LNCaP clone FGC (cell line): ENCODE results near the gene CSF1.

Source experiments
- DNase-seq: peaks from one replicate; pipeline ENCODE4 v3.0.0-alpha.2; 2011; ENCODE audit warnings: low read depth
- H3K4me3 ChIP-seq: 2 replicates; pipeline ENCODE4 v1.5.1; 2011; ENCODE audit warnings: mild to moderate bottlenecking, low read depth, low read length, control low read depth
- TF ChIP-seq, protein P1 (sequence below): IDR thresholded peaks from 2 replicates; pipeline ENCODE4 v1.5.1; 2012; ENCODE audit warnings: mild to moderate bottlenecking; ENCODE audit not compliant: control insufficient read depth, insufficient read depth; ENCODE audit errors: extremely low read depth

The CSF1 gene

DNA sequence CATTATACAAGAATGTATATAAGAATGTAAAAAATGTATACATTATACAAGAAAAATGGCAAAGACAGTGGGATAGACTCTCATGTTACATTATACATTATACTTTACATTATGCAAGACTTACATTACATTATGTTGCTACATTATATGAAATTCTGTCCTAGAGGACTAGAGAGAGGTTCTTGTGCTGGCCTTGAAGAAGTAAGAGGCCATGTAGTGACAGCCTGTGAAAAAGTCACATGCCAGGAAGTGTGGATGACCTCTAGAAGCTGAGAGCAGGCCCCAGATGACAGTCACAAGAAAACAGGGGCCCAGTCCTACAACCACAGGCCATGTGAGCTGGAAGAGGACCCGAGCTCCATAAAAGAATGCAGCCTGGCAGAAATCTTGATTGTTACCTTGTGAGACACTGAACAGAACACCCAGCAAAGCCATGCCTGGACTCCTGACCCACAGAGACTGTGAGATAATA, 43.4 kb downstream of the CSF1 start:
- TF ChIP-seq, protein P1, sequence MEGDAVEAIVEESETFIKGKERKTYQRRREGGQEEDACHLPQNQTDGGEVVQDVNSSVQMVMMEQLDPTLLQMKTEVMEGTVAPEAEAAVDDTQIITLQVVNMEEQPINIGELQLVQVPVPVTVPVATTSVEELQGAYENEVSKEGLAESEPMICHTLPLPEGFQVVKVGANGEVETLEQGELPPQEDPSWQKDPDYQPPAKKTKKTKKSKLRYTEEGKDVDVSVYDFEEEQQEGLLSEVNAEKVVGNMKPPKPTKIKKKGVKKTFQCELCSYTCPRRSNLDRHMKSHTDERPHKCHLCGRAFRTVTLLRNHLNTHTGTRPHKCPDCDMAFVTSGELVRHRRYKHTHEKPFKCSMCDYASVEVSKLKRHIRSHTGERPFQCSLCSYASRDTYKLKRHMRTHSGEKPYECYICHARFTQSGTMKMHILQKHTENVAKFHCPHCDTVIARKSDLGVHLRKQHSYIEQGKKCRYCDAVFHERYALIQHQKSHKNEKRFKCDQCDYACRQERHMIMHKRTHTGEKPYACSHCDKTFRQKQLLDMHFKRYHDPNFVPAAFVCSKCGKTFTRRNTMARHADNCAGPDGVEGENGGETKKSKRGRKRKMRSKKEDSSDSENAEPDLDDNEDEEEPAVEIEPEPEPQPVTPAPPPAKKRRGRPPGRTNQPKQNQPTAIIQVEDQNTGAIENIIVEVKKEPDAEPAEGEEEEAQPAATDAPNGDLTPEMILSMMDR = no peak
- DNase-seq = no peak
- no peak overlapping the region for H3K4me3 ChIP-seq

DNA sequence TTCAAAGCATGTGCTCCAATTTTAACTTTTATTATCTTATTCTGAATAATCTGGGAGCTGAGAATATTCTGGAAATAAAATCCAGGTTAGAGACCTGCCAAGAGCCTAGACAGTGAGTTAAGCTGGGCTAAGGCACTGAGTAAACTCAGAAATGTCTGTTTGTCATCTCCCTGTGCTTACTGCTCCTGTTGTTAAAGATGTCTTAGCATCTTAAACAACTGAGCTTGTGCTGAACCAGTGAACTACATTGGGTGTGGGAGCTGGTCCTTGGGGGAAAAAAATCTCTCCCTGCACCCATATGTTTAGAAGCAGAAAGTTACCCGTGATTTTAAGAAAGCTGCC, 49.0 kb downstream of the CSF1 start:
- no peak overlapping the region for H3K4me3 ChIP-seq
- TF ChIP-seq, protein P1 = no peak
- DNase-seq = no peak

DNA sequence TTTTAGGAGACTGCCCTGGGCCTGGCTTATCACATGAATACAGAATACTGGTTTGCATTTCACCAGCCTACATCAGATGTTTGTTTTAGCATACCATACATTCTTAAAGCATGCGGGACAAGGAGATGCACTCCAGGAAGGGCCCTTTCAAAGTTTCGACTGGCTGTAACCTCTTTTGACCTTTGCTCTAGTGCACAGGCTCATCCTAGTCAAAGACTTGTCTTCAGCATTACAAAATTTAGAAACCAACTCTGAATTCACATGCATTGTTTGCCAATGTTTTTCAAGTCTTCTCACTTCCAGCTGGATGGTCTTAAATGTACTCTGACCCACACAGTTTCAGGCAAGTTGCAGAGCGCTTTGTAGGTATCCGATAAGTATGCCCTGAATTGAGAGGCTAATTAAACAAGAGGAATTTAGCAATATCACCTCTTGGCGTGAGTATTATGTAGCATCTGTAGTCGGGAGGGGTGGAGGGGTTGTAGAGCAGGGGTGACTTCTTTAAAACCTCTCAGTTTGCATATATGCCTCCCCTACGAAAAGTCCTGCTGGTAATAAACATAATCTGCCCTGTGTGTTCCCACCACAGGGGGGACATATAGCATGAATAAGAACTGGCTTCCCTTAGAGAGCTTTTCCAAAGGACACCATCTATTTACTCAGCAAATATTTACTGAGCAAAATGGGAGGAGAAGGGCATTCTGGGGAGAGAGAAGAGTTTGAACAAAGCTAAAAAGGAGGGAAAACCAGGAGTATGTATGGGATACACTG, 49.5 kb downstream of the CSF1 start:
- H3K4me3 ChIP-seq = no peak overlapping the region

DNA sequence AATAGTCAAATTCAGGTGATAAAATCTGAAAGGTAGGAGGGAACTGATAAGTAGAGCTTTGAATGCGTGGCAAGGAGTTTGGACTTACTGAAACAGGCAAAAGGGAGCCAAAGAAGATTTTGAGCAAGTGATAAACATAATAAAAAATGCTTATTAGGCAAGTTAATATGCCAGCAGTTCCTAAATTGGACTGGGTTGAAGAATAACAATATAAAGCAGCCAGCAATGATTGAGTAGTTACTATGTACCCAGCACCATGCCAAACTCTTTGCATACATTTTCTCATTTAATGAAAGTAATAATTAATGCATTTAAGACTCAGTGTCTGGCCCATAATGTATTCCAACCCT, 50.1 kb downstream of the CSF1 start:
- TF ChIP-seq, protein P1 = no peak
- no peak for DNase-seq
- no peak overlapping the region for H3K4me3 ChIP-seq

More for the DNA sequence above, 49.5 kb downstream of the CSF1 start:
- peak; percentile 82 for DNase-seq
- TF ChIP-seq, protein P1 = peak; percentile 30

DNA sequence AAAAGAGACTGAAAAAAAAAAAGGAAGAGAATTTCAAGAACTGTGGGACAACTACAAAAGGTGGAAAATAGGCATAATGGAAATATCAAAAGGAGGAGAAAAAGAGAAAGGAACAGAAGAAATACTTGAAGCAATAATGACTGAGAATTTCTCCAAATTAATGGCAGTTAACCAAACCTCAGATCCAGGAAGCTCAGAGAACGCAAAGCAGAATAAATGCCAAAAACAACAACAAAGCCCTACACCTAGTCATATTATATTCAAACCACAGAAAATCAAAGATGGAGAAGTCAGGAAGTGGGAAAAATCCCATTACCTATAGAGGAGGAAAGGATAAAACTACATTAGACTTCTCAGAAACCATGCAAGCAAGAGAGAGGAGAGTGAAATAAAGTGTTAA, 53.2 kb downstream of the CSF1 start:
- TF ChIP-seq, protein P1 = no peak
- no peak for DNase-seq
- no peak overlapping the region for H3K4me3 ChIP-seq

DNA sequence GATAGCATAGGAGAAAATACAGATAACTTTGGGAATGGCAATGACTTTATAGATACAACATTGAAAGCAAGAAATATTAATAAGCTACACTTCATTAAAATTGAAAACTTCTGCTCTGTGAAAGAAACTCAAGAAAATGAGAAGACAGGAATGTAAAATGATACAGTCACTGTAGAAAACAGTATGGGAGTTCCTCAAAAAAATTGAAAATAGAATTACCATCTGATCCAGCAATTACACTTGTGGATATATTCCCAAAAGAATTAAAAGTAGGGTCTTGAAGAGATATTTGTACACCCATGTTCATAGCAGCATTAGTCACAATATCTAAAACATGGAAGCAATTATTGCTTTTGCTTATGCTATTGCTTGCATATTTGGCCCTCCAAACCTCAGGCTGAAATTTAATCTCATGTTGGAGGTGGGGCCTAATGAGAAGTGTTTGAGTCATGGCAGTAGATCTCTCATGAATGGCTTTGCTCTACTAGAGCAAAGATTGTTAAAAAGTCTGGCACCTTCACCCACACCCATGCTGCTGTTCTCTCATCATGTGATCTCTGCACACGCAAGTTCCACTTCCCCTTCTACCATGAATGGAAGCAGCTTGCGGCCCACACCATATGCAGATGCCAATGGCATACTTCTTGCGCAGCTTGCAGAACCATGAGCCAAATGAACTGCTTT, 58.6 kb downstream of the CSF1 start:
- no peak overlapping the region for H3K4me3 ChIP-seq
- TF ChIP-seq, protein P1 = no peak
- no peak for DNase-seq
